Ascending aorta (tissue), 2 donors: ENCODE data around the gene RELL1. TPM values are rescaled to one million over a fixed set of nuclear protein-coding genes. Genes with fewer than 3 reads are reported as not detected.

Experiments used
- DNase-seq, 2 donors: peaks; one replicate each; pipeline ENCODE4 v3.0.0-alpha.2; 2019; ENCODE audit warnings: low spot score in 2 of 2
- H3K27ac ChIP-seq, 2 donors: fragments of 200-600 bp; sonication (generic); one replicate each; pipeline ENCODE4 v1.5.1; 2016 to 2017; ENCODE audit warnings: mild to moderate bottlenecking in 1 of 2
- H3K27me3 ChIP-seq: fragments of 200-600 bp; sonication (generic); one replicate; pipeline ENCODE4 v1.5.1; 2017
- H3K36me3 ChIP-seq, 2 donors: fragments of 200-600 bp; sonication (generic); one replicate each; pipeline ENCODE4 v1.5.1; 2016
- H3K4me1 ChIP-seq, 2 donors: fragments of 200-600 bp; sonication (generic); one replicate each; pipeline ENCODE4 v1.5.1; 2016 to 2017; ENCODE audit warnings: mild to moderate bottlenecking in 1 of 2
- H3K4me3 ChIP-seq, 2 donors: fragments of 200-600 bp; sonication (generic); one replicate each; pipeline ENCODE4 v1.5.1; 2016 to 2017; ENCODE audit warnings: mild to moderate bottlenecking in 1 of 2
- H3K9me3 ChIP-seq, 2 donors: fragments of 200-600 bp; sonication (generic); one replicate each; pipeline ENCODE4 v1.5.1; 2016
- intact Hi-C: fragments of 100-400 bp; cut with DNase I; formaldehyde crosslinking; loops from one replicate; pipeline ENCODE4 v1.15.1; 2023
- total RNA-seq: library from RNA; depleted of rRNA; stranded (reverse); fragments of >200 nt; gene quantifications from one replicate; pipeline ENCODE4 v1.1.0, GENCODE V29; 2016
- TF ChIP-seq, protein P1 (sequence below), 3 experiments: fragments of 200-600 bp in 2 of 3; fragments of 450-650 bp in 1 of 3; sonication (generic) in 2 of 3; IDR thresholded peaks; one replicate each; pipeline ENCODE4 v1.5.1; 2016 to 2019; ENCODE audit warnings: antibody characterized with exemption in 3 of 3, mild to moderate bottlenecking in 1 of 3, moderate library complexity in 1 of 3

RELL1 gene
- total RNA-seq, 1 donor from 2014 or later, result 61.5 TPM

DNA sequence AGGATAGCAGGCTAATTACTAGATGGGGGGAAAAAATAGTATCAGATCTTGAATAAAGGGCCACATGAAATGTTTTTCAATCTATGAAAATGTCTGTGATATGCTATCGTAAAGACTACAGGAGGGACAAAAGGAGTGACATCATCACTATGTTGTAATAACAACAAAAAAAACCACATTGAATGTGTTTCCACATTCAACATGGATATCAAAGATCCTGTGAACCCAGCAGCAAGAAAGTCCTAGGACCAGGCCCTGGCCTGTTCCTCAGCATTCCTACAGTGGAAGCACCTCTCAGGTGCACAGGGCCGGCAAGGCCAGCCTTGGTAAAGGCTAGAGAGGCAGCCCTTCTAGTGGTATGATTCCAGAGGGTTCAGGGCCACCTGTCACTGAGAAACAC, 118.3 kb downstream of the RELL1 start:
- Histone ChIP-seq H3K36me3 (no peaks in the 10 kb centered on the region), H3K9me3 (no peaks in the 10 kb centered on the region), H3K4me3 (no peak overlapping the region), H3K27ac (no peak overlapping the region), H3K27me3 (no peaks in the 10 kb centered on the region), H3K4me1 (no peaks in the 10 kb centered on the region)
- no peak for DNase-seq
- intact Hi-C loops, result no loop called here
- TF ChIP-seq, protein P1, sequence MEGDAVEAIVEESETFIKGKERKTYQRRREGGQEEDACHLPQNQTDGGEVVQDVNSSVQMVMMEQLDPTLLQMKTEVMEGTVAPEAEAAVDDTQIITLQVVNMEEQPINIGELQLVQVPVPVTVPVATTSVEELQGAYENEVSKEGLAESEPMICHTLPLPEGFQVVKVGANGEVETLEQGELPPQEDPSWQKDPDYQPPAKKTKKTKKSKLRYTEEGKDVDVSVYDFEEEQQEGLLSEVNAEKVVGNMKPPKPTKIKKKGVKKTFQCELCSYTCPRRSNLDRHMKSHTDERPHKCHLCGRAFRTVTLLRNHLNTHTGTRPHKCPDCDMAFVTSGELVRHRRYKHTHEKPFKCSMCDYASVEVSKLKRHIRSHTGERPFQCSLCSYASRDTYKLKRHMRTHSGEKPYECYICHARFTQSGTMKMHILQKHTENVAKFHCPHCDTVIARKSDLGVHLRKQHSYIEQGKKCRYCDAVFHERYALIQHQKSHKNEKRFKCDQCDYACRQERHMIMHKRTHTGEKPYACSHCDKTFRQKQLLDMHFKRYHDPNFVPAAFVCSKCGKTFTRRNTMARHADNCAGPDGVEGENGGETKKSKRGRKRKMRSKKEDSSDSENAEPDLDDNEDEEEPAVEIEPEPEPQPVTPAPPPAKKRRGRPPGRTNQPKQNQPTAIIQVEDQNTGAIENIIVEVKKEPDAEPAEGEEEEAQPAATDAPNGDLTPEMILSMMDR (IDR thresholded peaks at IDR 0.05), result no peak

DNA sequence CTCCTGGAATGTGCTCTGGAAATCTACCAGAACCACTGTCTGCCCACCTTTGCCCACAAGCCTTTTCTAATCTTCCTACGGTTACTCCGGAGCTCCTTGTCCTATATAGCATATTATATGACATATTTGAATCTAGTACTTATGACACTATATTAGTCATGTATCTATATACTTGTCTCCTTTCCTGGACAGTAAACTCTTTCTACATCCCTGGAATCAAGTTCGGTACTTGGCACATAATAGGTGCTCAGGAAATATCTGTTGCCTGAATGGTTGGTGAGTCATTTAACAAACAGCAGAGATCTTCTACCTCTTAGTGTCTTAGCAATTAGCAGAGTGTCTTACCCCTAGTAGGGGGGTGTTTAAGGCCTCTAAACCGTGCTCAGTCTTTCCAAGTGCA, 123.6 kb downstream of the RELL1 start:
- DNase-seq, result no peak

DNA sequence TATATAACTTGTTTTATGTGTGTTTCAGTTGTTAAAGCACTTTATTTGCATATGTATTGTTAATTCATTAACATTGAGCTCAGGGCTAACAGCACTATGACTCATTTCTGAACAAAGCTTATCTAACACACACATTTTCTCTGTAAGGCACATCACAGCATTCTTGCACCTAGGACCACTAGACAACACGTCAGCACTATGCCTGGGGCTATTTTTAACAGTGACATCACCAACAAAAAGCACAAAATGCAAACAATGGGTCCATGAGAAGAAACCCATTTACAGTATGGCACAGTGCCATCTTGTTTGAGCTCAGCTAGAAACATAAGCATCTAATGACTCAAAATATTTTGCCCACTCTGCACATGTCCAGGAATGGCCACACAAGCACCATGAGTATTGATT, 124.4 kb downstream of the RELL1 start:
- DNase-seq, result no peak
- H3K4me1 ChIP-seq, result no peaks in the 10 kb centered on the region
- H3K4me3 ChIP-seq, result no peak overlapping the region
- H3K9me3 ChIP-seq, result no peaks in the 10 kb centered on the region
- no peaks in the 10 kb centered on the region for H3K36me3 ChIP-seq
- intact Hi-C loops, result no loop called here
- TF ChIP-seq, protein P1 (IDR thresholded peaks at IDR 0.05), result no peak
- H3K27ac ChIP-seq, result no peak overlapping the region
- no peaks in the 10 kb centered on the region for H3K27me3 ChIP-seq

More for the DNA sequence above, 123.6 kb downstream of the RELL1 start:
- Histone ChIP-seq H3K36me3 (no peaks in the 10 kb centered on the region), H3K4me3 (no peak overlapping the region), H3K4me1 (no peaks in the 10 kb centered on the region), H3K9me3 (no peaks in the 10 kb centered on the region), H3K27ac (no peak overlapping the region), H3K27me3 (no peaks in the 10 kb centered on the region)
- intact Hi-C loops, result no loop called here
- TF ChIP-seq, protein P1 (IDR thresholded peaks at IDR 0.05), result no peak

DNA sequence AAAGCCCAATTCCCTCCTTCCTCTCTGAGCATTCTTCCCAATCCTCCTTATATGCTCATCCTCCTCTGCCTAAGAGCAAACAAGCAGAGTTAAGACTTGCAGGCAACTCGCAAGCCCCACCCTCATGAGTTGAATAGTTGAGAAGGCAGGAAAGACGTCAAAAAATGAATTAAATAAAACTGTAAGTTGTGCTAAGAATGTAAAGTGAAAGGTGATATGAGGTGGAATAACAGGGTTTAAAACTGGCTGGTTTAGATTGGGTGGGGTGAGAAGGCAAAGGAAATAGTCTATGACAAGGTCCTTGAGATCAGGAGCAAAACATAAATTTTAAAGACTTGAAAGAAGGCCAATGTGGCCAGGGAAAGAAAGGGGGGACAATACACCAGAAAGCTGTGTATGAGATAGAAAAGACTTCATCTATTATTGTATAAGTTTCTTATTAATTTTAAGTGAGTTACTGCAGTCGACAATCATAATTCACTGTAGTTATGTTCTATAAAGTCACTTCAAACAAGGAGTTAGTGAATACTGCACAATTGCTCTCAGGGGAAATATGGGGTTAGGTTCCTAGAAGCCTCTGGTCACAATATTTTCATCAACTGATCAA, 124.9 kb downstream of the RELL1 start:
- H3K27ac ChIP-seq, result no peak overlapping the region
- no peaks in the 10 kb centered on the region for H3K9me3 ChIP-seq
- intact Hi-C loops, result no loop called here
- no peak overlapping the region for H3K4me3 ChIP-seq
- no peaks in the 10 kb centered on the region for H3K4me1 ChIP-seq
- TF ChIP-seq, protein P1 (IDR thresholded peaks at IDR 0.05), result no peak
- H3K36me3 ChIP-seq, result no peaks in the 10 kb centered on the region
- no peaks in the 10 kb centered on the region for H3K27me3 ChIP-seq
- no peak for DNase-seq

Other genes starting within 250 kb of the RELL1 start
- gene PGM2, start 140.3 kb upstream of the RELL1 start, total RNA-seq, result 7.1 TPM
- gene TBC1D1, start 204.7 kb upstream of the RELL1 start, total RNA-seq, result 132 TPM